ENCODE data around the gene PTPN20.

The PTPN20 gene

GRCh38 chr10:47023237-47024045 lies 112.2 kb downstream of the PTPN20 start:
- no peak for DNase-seq

- no peak for DNase-seq
These were observed 112.8 kb downstream of the PTPN20 start for GRCh38 chr10:47024046-47024322.

- peak; percentile 62 for DNase-seq
These were observed 113.4 kb downstream of the PTPN20 start for GRCh38 chr10:47024399-47025252.

- DNase-seq = no peak
These were observed 114.0 kb downstream of the PTPN20 start for GRCh38 chr10:47025253-47025539.

GRCh38 chr10:47025540-47026300 lies 114.5 kb downstream of the PTPN20 start:
- no peak for DNase-seq

GRCh38 chr10:47026301-47027107 lies 115.3 kb downstream of the PTPN20 start:
- DNase-seq = no peak

GRCh38 chr10:47027108-47027783 lies 116.0 kb downstream of the PTPN20 start:
- DNase-seq = no peak

- DNase-seq = no peak
These were observed 116.6 kb downstream of the PTPN20 start for GRCh38 chr10:47027784-47028260.

- no peak for DNase-seq
These were observed 117.2 kb downstream of the PTPN20 start for GRCh38 chr10:47028466-47028865.

GRCh38 chr10:47029181-47030009 lies 118.2 kb downstream of the PTPN20 start:
- no peak for DNase-seq

GRCh38 chr10:47030191-47030703 lies 119.0 kb downstream of the PTPN20 start:
- DNase-seq = no peak

GRCh38 chr10:47031211-47031900 lies 120.1 kb downstream of the PTPN20 start:
- no peak for DNase-seq

- DNase-seq = no peak
These were observed 120.8 kb downstream of the PTPN20 start for GRCh38 chr10:47031901-47032465.

GRCh38 chr10:47033081-47033480 lies 121.9 kb downstream of the PTPN20 start:
- no peak for DNase-seq

- no peak for DNase-seq
These were observed 122.5 kb downstream of the PTPN20 start for GRCh38 chr10:47033541-47034270.

GRCh38 chr10:47034441-47035051 lies 123.3 kb downstream of the PTPN20 start:
- no peak for DNase-seq

- no peak for DNase-seq
These were observed 124.1 kb downstream of the PTPN20 start for GRCh38 chr10:47035171-47035818.

GRCh38 chr10:47035819-47036337 lies 124.7 kb downstream of the PTPN20 start:
- DNase-seq = no peak
